Measurements from ENCODE around the gene PCDH11Y. TPM values are rescaled to one million over a fixed set of nuclear protein-coding genes. Genes with fewer than 3 reads are reported as not detected.
"Not testable (repeated sequence)": the region's sequence is repeated elsewhere in the genome, so short reads cannot be mapped to it uniquely, and the experiment has no call there.

Gene PCDH11Y
- total RNA-seq, 1 experiment from 2014 or later = not detected

- H3K36me3 ChIP-seq, H3K27me3 ChIP-seq, H3K4me3 ChIP-seq, H3K9me3 ChIP-seq, DNase-seq: not testable (repeated sequence)
Observed at GRCh38 chrY:5761403-5761802, 761.3 kb downstream of the PCDH11Y start.

- H3K9me3 ChIP-seq, H3K4me3 ChIP-seq, DNase-seq, H3K27me3 ChIP-seq, H3K36me3 ChIP-seq: not testable (repeated sequence)
Observed at GRCh38 chrY:5776485-5776884, 776.4 kb downstream of the PCDH11Y start.

All from MG63 (cell line).